ENCODE data around the gene PALB2.

Gene PALB2

GRCh38 chr16:23640931-23641765, at the start of gene PALB2, which contains the start of gene DCTN5:
Gene PALB2, minus strand, starts transcription at chr16:23641310. Its CDS starts 153 bp downstream, at chr16:23641157.
Gene DCTN5, plus strand, starts transcription at chr16:23641466. Its CDS starts 77 bp downstream, at chr16:23641543.
- TF ChIP-seq ZFX (IDR thresholded peaks at IDR 0.05; ENCODE audit: borderline replicate concordance) (no peak), CTCF (IDR thresholded peaks at IDR 0.05) (no peak)
- peak within 1 kb of the TSS; percentile 73 for H3K27ac ChIP-seq

GRCh38 chr16:23689442-23690187, 48.5 kb upstream of the PALB2 start:
- no peak for TF ChIP-seq CTCF (IDR thresholded peaks at IDR 0.05)
- no peak for TF ChIP-seq ZFX (IDR thresholded peaks at IDR 0.05; ENCODE audit: borderline replicate concordance)
- no peak overlapping the region for H3K27ac ChIP-seq

GRCh38 chr16:23687034-23687808, 46.1 kb upstream of the PALB2 start:
- TF ChIP-seq ZFX (IDR thresholded peaks at IDR 0.05; ENCODE audit: borderline replicate concordance) (no peak), CTCF (IDR thresholded peaks at IDR 0.05) (no peak)

GRCh38 chr16:23683487-23683886, 42.4 kb upstream of the PALB2 start:
- TF ChIP-seq CTCF (IDR thresholded peaks at IDR 0.05) = no peak
- TF ChIP-seq ZFX (IDR thresholded peaks at IDR 0.05; ENCODE audit: borderline replicate concordance) = no peak
- no peak overlapping the region for H3K27ac ChIP-seq

More at GRCh38 chr16:23687034-23687808, 46.1 kb upstream of the PALB2 start:
- H3K27ac ChIP-seq = no peak overlapping the region

- H3K27ac ChIP-seq = no peak overlapping the region
- no peak for TF ChIP-seq CTCF (IDR thresholded peaks at IDR 0.05)
These were observed 41.1 kb upstream of the PALB2 start for GRCh38 chr16:23682181-23682580.

GRCh38 chr16:23679986-23680336, 38.9 kb upstream of the PALB2 start:
- TF ChIP-seq CTCF (IDR thresholded peaks at IDR 0.05) = no peak
- TF ChIP-seq ZFX (IDR thresholded peaks at IDR 0.05; ENCODE audit: borderline replicate concordance) = no peak

More at GRCh38 chr16:23679986-23680336, 38.9 kb upstream of the PALB2 start:
- peak overlapping the region; percentile 74 for H3K27ac ChIP-seq
